Colon (tissue), 2 donors: ENCODE results near the gene FIGNL2.

Experiments
- FAIRE-seq: peaks from 2 replicates; lab custom pipeline; 2012; peaks lifted over from hg19 to GRCh38; lab: Jason Lieb, UNC
- donor health status: control.
- donor health status: control.

The FIGNL2 gene

GRCh38 chr12:51855586-51856428 is 7.3 kb upstream of the FIGNL2 start:
- no peak for FAIRE-seq

GRCh38 chr12:51852404-51853137 is 4.1 kb upstream of the FIGNL2 start:
- FAIRE-seq = no peak

GRCh38 chr12:51851413-51852124 is 3.1 kb upstream of the FIGNL2 start:
- FAIRE-seq = no peak

- no peak for FAIRE-seq
Observed at GRCh38 chr12:51850965-51851299, 2.4 kb upstream of the FIGNL2 start.

- FAIRE-seq = no peak
Observed at GRCh38 chr12:51850081-51850964, 1.8 kb upstream of the FIGNL2 start.

- no peak for FAIRE-seq
Observed at GRCh38 chr12:51848841-51849735, 570 bp upstream of the FIGNL2 start.

- no peak for FAIRE-seq
Observed at GRCh38 chr12:51847643-51848325, 734 bp downstream of the FIGNL2 start.

- no peak for FAIRE-seq
Observed at GRCh38 chr12:51846911-51847642, 1.4 kb downstream of the FIGNL2 start.

GRCh38 chr12:51846271-51846691 is 2.2 kb downstream of the FIGNL2 start:
- no peak for FAIRE-seq

- no peak for FAIRE-seq
Observed at GRCh38 chr12:51845482-51845881, 3.0 kb downstream of the FIGNL2 start.

GRCh38 chr12:51844854-51845253 is 3.7 kb downstream of the FIGNL2 start:
- FAIRE-seq = no peak

GRCh38 chr12:51841727-51842126 is 6.8 kb downstream of the FIGNL2 start:
- FAIRE-seq = no peak

GRCh38 chr12:51840966-51841365 is 7.6 kb downstream of the FIGNL2 start:
- FAIRE-seq = no peak

GRCh38 chr12:51839310-51839947 is 9.1 kb downstream of the FIGNL2 start:
- no peak for FAIRE-seq

- no peak for FAIRE-seq
Observed at GRCh38 chr12:51838762-51839161, 9.8 kb downstream of the FIGNL2 start.

- FAIRE-seq = no peak
Observed at GRCh38 chr12:51838036-51838435, 10.5 kb downstream of the FIGNL2 start.

GRCh38 chr12:51837286-51837685 is 11.2 kb downstream of the FIGNL2 start:
- no peak for FAIRE-seq

GRCh38 chr12:51836827-51837173 is 11.7 kb downstream of the FIGNL2 start:
- FAIRE-seq = no peak
